HG03108 (cell line): ENCODE data around the gene GLA.

ENCODE experiments used
- ATAC-seq: cut with Tn5 transposase; IDR thresholded peaks from one replicate; pipeline ENCODE4 v1.9.1; 2021; ENCODE audit warnings: moderate library complexity; ENCODE audit not compliant: unreplicated experiment

The GLA gene

DNA sequence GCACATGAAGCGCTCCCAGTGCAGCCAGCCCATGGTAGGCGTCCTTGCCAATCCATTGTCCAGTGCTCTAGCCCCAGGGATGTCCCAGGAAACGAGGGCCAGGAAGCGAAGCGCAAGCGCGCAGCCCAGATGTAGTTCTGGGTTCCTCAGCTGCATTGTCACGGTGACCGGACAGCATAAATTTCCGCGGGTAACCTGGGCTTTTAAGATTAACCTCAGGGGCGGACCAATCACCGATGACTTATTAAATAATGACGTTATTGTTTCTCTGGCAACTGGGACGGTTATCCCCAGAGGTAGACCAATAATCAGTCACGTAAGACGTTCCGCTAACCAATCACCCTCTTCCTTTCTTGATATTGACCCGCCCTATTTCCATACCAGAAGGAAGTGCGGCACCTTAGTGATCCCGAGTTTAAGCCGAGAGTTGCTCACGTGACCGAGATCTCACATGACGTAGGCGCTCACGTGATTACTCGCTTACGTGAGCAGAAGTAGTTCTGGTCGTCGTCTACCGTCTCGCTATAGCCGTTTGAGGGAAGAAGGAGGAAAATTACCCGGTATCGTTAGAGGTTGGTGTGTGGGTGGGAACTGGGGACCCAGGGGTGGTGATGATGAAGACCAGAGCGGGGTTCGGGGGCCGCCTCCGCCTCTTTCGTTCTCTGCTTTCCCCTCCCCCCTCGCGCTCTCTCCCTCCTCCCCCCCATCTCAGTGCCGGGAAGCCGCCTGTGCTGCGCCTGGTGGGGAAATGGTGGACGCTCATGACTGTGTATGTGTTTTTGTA, at the start of gene GLA, which contains the start of gene HNRNPH2:
Gene GLA (minus strand): TSS at position 178 of the 784 bp plus-strand sequence. CDS start 22 bp downstream, at position 156.
Gene HNRNPH2 (plus strand): TSS at position 475 of the 784 bp plus-strand sequence. CDS start 3,767 bp downstream, outside the sequence.
- peak; percentile 93 for ATAC-seq

DNA sequence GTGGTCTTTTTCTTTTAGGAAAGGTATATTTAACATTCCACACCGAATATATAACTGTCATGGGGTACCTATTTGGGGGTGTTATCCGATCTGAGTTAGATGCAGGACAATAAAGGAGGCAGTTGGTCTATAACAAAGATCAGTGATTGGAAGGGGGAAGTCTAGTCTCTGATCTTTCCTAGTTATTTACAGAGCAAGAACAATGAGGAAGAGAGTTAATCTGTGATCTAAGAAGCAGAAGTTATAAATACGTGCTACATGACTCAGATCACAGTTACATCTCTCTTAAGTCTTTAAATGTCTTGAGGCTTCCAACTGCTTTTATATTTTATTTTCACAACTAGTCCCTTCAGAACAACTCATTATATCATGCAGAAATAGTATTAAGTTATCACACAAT, 44.3 kb upstream of the GLA start:
- ATAC-seq: no peak

DNA sequence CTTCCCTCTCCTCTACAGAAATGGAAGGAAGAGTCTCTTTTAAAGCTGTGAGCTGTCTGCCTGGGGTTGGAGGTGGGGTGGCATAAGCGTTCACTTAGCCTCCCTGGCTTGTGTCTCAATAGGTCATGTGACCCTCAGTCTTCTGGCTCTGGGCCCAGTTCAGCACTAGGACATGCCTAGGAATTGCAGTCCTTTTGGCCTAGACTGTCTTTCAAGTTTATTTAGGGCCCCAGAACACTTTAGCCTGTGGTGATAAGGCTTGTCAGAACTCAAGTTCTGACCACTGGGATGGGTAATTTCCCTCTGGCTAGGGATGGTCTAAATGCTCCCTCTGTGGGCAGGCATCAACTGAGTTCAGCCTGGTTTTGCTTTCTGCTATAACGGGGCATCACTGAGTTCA, 43.2 kb upstream of the GLA start:
- no peak for ATAC-seq

DNA sequence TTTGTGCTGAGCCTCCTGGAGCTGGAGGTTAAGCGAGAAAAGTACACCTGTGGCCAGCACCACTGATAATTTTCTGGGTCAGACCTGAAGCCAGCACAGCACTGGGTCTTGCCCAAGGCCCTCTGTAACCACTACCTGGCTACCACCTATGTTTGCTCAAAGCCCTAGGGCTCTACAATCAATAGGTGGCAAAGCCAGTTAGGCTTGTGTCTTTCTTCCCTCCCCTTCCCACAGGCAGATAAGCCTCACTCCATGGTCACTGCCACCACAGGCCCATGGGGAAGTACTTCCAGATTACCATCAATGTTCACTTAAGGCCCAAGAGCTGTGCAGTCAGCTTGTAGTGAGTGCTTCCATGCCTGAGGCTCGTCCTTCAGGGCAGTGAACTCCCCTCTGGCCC, 42.4 kb upstream of the GLA start:
- ATAC-seq: no peak

DNA sequence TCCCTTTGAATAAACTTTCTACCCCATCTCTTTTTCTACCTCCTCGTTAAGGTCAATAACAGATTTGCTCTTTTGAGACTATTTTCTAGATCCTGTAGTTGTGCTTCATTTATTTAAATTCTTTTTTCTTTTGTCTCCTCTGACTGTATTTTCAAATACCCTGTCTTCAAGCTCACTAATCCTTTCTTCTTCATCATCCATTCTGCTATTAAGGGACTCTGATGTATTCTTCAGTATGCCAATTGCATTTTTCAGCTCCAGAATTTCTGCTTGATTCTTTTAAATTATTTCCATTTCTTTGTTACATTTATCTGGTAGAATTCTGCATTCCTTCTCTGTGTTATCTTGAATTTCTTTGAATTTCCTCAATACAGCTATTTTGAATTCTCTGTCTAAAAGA, 41.6 kb upstream of the GLA start:
- no peak for ATAC-seq

DNA sequence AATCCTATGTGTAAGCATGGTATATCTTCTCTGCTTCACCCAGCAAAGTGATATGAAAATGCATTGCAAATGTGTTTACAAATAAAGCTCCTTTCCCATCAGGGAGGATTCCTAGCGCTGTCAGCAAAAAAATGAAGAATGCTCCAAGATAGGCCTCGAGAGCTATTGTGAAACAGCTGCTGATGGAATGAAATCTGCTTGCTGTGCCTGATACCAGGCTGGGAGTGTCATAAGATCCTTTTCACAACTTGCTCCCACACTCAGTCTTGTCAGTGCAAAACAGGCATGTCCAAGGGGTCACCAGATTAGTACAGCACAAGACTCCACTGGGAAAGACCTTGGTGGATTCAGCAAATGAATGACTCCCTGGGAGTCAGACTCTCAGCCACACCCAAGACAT, 34.4 kb upstream of the GLA start:
- no peak for ATAC-seq

DNA sequence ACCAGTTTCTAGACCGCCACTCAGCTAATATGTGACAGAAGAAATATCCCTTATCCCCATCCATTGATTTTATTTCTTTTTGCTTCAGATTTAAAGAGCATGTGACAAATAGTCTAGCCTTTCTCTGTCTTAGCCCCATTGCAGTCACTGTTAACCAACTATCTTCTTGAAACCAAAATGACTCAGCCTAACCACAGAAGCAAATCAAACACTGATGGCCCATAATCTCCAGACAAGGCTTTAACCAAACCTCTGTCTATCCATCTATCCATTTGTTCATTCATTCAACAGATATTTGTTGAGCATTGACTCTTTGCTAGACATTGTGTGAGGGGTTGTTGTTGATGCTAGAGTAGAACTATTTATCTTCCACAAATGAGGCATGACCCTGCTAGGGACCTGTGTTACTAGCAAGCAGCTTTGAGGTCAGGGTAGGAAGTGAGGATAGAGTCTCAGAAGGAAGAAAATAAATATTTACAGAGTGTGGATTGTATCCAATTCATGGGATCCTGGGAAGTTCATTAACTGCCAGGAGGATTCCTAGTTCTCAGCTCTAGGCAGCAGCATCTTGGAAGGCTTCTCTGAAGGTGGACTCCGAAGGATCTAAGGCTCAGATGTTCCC, 22.8 kb upstream of the GLA start:
- ATAC-seq: peak; percentile 88

DNA sequence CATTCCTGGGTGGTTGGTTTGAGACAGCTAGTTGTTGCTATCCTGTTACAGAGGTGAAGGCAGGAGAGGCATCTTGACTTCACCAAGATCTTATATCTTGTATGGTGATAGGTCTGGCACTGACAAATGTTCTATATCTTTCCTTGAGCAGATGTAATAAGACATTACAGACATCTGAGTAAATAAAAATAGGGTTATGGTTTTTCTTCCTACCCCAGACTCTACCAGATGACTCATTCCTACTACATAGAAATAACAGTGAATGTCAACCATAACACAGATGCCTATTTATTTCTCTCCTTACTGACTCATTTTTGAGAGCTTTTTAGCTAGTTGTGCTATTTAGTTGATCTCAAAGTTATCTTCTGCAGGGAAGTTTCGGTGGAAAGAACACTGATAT, 22.2 kb upstream of the GLA start:
- peak; percentile 48 for ATAC-seq

DNA sequence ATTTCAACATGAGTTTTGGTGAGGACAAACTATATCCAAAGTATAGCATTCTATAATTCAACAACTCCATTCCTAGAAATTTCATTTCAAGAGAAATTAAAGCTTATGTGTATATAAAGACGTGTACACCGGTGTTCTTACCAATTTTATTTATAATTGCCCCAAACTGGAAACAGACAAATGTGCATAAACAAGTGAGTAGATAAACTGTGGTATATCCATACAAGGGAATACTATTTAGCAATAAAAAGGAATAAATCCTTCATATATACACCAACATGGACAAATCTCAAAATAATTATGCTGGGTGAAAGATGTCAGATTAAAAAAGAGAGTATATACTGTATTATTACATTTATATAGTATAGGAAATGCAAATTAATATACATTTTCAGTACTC, 20.2 kb upstream of the GLA start:
- no peak for ATAC-seq

DNA sequence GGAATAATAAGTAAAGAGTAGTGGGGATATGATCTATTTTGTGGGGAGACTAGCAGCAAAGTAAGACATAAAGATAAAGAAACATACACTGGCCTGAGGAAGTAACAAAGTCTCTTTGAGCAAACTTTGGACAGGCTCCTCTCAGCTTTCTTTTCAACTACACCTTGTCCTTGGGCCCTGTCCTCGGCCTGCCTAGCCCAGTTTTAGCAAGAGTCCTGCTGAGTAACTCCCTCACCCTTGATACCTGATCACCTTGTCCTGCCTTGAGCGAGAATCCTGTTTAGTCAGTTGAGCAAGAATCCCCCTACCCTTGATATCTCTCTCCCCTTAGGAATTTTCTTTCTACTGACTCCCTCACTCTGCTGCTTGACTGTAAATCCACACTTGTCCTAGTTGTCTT, 11.8 kb upstream of the GLA start:
- ATAC-seq: no peak

DNA sequence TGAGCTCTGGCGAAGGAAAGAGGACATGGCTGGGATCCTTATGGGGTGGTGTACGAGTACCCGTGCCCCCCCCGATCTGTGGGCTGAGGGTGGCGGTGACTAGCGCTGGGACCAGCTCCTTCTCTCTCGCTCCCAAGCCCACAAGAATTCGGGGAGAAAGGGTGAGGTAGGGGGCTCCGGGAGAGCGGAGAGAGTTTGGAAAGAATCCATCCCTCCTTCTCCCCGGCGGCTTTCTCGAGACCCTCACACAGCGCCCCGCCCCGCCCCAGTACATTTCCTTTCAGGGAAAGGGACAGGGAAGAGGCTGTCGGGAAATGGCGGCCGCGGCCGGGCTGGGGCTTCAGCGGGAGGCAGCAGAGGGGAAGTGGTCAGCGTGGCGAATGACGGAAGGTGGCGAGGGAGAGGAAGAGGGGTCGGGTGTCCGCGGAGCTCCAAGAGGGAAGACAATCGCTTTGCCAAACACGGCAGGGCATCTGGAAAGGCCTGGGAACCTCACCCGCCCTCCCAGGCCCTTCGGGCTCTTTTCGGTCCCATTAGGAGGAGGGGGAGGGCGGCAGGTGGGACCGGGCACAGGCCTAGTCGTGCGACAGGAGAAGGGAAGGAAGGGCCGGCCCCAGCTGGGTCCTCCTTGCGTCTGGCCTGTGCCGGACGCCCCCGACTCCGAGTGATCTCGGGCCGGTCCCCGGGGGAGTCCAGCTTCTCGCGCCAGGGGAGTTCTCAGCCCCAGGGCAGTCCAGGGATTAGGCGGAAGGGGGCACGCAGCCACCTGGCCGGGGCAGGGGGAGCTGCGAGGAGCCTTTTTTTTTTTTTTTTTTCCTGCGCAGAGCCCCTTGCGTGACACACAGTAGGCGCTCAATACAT, 10.5 kb upstream of the GLA start:
- peak; percentile 34 for ATAC-seq

DNA sequence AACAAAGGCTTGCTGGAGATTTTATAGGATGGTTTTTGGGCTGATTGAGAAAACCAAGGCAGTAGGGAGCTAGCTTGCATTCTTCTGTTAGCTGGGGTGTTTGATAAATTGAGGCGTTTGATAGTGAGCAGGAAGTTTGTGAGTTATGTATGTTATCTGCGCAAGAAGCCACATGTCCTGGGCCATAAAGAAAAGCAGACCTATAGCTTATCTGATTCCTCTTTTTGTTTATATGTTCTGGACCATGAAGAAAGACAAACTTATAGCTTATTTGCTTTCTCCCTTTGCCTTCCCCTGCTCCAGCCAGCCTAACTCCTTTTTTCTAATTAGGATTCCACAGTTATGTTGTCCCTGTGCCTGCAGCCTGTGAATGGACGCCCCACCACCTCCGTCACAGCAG, 9.5 kb upstream of the GLA start:
- ATAC-seq: no peak

DNA sequence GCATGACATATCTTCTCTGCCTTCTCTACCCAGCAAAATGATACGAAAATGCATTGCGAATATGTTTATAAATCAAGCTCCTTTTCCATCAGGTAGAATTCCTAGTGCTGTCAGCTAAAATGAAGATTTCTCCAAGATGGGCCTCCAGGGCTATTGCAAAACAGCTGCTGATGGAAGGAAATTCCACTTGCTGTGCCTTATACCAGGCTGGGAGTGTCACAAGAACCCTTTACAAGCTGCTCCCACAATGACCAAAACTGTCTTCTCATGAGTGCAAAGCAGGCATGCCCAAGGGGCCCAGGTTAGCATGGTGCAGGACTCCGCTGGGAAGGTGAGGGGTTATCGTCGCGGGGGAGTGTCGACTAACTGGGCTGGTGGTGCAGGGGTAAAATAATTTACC, 9.0 kb upstream of the GLA start:
- no peak for ATAC-seq

DNA sequence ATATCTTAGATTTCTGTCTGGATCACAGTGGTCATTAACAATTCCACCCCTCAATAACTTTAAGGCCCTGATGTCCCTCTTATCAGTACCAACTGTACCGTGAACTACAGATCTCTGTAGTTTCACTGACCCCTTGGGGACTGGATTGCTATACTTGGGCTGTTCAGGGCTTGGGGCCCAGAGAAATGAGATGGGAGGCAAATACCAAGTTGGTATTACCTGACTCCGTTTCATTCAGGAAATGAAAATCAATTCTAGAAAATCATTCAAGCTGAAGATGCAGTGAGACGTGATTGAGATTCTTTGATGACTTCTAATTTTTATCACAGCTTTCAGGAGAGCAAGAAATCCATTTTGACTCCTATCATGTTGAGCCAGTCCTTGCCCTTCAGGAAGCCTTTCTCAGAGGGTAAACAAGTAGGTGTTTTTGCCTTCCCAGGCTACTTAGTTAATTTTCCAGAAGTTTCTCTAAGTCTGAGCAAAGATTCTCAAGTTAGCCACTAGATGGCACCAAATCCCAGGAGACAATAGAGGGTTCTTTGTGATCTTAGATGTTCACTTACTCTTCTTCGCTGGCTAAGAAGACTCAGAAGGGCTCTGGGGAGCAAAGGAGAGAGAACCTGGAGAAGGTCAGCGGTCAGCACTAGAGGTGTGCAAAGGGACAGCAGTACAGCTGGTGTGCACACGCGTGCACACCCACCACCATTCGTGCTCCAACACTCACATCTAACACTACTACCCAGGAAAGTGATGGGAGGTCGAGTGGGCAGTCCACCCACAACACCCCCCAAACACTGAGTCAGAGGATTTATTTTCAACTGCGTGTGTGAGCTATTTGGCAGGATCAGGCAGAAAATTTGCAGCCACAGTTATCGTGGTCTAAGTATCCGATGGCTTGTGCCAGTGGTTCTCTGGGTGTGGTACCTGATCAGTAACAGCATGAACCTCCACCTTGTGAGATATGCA, 7.7 kb upstream of the GLA start:
- peak; percentile 49 for ATAC-seq

DNA sequence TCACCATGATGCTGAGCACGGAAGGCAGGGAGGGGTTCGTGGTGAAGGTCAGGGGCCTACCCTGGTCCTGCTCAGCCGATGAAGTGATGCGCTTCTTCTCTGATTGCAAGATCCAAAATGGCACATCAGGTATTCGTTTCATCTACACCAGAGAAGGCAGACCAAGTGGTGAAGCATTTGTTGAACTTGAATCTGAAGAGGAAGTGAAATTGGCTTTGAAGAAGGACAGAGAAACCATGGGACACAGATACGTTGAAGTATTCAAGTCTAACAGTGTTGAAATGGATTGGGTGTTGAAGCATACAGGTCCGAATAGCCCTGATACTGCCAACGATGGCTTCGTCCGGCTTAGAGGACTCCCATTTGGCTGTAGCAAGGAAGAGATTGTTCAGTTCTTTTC, 4.3 kb upstream of the GLA start:
- no peak for ATAC-seq

DNA sequence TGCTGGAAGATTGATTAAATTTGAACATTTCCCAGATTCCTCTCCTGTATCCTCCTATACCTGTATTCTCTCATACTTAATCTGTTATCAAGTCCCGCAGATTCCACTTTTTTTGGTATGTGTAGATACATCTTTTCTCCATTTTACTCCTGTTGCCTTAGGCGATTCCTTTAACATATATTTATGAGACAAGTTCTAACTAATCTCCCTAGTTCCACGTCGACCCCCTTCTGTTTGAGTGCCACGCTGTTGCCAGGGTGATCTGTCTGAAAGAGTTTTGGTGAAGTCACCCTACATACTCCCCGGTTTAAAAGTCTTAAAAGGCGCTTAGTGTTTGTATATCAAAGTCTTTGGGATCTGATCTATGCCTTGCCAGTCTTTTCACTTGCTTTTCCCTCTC, 2.7 kb upstream of the GLA start:
- ATAC-seq: no peak

DNA sequence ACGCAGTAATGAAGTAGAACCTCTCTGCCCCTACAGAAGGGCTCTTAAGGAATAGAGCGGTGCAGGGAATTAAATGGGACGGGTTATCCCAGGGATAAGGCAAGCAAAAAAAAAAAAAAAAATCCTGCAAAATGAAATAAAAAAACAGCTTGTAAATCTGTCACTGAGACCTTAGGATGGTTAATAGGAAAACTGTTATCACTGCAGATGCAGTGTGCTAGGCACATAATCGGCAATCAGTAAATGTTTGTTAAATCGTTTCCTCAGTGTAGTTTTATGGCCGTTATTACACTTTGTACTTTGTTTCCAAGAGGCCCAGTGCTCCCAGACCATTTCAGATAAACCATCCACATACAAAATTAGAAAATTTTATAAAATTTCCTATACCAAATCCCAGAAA, 1.3 kb upstream of the GLA start:
- no peak for ATAC-seq

DNA sequence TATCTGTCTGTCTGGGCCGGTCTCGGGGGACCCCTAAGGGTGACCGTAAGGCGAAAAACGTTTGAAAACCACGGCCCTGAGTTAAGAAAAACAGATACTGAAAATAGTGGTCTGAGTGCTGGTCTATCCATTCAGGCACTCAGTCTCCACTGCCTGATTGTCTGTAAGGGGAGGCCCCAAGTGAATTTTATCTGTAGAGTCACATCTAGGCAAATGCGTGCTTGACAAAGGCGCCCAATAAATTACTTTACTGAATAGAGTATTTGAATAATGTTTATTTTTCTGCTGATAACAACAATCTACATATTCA, 762 bp upstream of the GLA start:
- ATAC-seq: peak; percentile 15

DNA sequence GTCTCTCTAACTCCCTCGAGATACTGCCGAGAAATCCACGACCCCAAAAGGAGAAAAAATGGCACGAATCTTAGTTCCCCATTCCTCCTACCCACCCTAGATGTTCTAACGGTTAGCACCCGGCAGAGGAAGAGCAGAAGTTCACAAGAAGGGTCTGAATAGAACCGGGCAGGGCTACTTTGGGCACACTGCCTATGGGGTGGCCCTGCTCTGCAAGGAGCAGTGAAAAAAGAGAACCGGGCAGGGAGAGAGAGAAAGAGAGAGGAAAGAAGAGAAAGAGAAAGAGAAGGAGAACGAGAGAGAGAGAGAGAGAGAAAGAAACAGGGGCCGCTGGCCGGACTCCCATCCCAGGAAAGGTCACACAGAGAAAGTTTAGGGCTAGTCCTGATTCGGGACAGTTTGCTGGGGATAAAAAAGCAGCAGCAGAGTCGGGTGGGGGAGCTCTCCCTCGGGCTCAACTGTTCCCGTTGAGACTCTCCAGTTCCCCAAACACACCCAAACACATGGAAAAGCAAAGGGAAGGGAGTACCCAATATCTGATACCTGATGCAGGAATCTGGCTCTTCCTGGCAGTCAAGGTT, 468 bp downstream of the GLA start:
- no peak for ATAC-seq

DNA sequence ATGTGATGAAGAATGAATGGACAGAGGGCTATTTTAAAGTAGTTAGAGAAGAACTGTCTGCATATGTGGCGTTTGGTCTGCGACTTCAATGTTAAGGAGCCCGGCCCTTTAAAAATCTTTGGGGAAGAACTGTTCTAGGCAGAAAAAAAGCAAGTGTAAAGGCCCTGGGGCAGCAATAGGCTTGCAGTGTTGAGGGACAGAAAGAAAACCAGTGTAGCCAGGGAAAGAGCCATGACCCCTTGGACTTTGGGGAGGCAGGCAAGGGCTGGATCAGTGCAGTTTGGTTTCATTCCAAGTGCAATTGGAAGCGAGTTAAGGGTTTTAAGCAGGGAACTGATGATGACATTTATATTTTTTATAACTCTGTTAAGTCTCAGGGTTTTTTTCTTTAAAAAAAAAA, 7.9 kb downstream of the GLA start:
- no peak for ATAC-seq
